Stomach (tissue), 4 donors: ENCODE results near the gene CDCA7L.

Experiments used
- CTCF ChIP-seq, 7 experiments: fragments of 450-650 bp in 4 of 7; fragments of 200-600 bp in 3 of 7; sonication (generic) in 3 of 7; IDR thresholded peaks; one replicate each; pipeline ENCODE4 v1.5.1; 2016 to 2019; ENCODE audit warnings: antibody characterized with exemption in 7 of 7, control low read depth in 2 of 7, mild to moderate bottlenecking in 1 of 7
- EP300 ChIP-seq: sonication (generic); formaldehyde crosslinking; IDR thresholded peaks from one replicate; pipeline ENCODE4 v1.6.1; 2017; ENCODE audit warnings: antibody characterized with exemption
- POLR2A ChIP-seq, 4 donors: fragments of 450-650 bp; IDR thresholded peaks; one replicate each; pipeline ENCODE4 v1.6.1; 2016; ENCODE audit warnings: antibody characterized with exemption in 4 of 4, control low read depth in 2 of 4, mild to moderate bottlenecking in 1 of 4, moderate library complexity in 1 of 4
- POLR2AphosphoS5 ChIP-seq, 3 donors: sonication (generic); formaldehyde crosslinking; IDR thresholded peaks; one replicate each; pipeline ENCODE4 v1.6.1; 2016; ENCODE audit warnings: antibody characterized with exemption in 3 of 3

GRCh38 chr7:21868576-21868850, 77.2 kb downstream of the CDCA7L start:
- no peak for TF ChIP-seq POLR2A (IDR thresholded peaks at IDR 0.05)
- TF ChIP-seq CTCF (IDR thresholded peaks at IDR 0.05): no peak
- TF ChIP-seq EP300: no peak
- no peak for TF ChIP-seq POLR2AphosphoS5 (IDR thresholded peaks at IDR 0.05)
